Measurements from ENCODE around the gene PSD2.

Gene PSD2

DNA sequence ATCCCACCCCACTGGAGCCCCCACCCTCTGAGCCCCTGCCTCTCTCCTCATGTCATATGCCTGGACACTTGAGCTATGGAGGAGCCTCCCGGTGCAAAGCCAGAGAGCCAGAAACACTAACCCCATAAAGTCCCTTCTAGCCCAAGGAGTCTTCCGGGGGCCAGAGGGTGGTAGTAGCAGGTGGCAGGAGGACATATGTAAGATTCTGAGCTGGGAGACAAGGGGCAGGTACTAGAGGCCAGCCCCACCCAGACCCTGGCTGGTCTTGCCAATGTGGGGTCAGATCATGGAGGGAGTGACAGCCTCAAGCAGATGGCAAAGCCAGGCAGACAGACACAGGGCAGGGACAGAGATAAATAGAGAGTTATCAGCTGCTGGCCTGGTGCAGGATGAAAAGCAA, 63.4 kb downstream of the PSD2 start:
- no peak for DNase-seq

DNA sequence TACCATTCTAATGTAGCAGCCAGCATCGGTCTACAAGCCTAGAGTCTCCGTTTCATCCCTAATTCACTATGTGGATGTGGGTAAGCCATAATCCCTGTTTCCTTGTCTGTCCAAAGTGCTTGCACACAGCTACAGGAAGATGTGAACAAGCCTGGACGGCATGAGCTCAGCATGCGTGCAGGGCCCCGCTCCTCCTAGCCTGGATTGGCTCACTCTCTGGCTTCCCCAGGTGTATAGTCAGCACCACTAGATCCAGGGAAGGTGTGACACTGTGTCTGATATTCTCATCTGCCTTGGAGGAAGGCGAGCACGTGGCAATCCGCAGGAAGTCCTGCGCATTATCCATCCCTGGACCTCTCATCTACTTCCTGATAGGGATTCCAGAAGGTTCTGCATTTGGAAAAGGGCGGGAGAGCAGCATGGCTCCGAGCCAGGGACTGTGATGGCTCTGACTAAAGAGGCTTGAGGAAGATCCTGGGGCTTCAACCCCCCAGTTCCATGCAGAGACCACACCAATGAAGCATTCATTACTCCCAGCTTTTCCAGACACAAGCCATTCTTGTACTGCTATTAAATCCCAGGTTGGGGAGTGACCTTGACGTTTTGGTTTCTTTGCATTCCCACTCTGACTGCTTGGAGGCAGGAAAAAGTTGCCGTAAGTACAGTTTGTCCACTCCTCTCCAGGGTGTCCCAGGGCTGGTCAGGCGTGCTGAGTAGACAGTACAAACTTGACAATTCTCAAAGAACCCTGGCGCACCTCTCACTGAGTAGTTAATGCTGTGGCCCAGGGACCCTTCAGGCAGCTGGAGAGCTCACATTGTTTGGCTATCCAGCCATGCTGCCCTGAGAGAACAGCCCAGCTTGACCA, 65.6 kb downstream of the PSD2 start:
- no peak for DNase-seq

GRCh38 chr5:139861889-139862207, 66.2 kb downstream of the PSD2 start:
- no peak for DNase-seq

DNA sequence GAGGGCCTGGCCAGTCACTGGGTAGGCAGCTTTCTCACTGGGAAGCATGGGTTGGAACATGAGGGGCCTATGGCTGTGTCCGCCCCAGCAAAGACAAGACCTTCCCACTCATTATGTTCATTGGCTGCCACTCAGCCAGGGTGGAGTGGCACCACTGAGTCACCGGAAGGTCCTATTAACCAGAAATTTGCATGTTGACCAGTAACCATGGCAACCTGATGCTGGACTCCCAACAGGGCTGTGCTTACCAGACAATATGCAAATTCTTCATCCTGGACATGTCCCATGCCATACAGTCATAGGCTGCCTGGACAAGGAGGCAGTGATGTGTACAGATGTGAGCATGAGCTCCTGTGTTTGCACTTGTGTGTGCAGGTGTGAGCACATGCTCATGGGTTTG, 66.7 kb downstream of the PSD2 start:
- no peak for DNase-seq

GRCh38 chr5:139862803-139863202, 67.2 kb downstream of the PSD2 start:
- no peak for DNase-seq

GRCh38 chr5:139863361-139863760, 67.8 kb downstream of the PSD2 start:
- DNase-seq = no peak

DNA sequence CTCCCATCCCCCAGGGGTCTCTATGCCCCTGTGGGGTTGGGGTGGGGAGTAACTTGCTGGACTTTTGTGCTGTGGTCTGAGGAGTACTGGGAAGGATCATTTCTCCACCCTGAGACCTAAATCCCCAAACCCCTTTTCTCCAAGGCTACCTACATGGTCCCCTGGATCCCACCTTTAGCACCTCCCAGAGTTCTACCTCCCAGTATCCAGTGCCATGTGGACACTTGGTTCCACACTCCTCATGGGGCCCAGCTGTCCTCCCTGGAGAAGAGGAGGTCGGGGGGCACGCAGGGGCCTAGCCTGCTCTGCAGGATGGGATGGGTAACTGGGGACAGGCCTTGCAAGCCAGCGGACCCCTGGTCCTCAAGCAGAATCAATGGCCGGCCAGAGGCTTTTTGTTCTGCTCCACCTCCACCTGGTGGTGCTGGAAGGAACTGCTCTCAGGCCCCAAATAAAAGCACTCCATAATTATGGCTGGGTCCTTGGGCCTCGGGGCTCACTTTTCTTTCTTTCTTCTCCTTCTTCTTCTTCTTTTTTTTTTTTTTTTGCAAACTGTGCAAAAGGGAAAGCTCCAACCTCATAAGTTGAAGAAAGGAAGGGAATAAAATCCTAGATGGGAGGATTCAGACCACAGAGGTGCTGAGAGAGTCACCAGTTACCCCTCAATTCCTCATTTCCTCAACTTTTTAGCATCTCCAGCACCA, 68.4 kb downstream of the PSD2 start:
- DNase-seq = peak; percentile 65

- DNase-seq = no peak
Measured at GRCh38 chr5:139864716-139865483, 69.3 kb downstream of the PSD2 start.

DNA sequence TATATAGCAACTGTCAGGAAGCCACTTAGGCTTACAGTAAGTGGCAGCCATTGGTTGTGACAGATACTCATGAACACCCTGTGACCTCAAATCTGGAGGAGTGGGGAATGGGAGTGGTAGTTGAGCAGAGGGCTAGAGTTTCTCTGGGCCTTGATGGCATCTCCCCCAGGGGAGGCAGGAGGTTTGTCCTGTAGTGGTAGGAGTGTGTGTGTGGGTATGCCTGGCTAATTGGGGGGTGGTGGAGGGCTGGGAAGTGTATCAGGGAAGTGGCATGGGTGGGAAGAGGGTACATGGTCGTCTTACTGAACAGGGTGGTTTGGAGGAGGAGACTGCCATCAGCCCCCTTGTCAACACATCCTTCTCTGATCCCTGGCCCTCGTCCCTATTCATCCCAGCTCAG, 71.5 kb downstream of the PSD2 start:
- DNase-seq = no peak

DNA sequence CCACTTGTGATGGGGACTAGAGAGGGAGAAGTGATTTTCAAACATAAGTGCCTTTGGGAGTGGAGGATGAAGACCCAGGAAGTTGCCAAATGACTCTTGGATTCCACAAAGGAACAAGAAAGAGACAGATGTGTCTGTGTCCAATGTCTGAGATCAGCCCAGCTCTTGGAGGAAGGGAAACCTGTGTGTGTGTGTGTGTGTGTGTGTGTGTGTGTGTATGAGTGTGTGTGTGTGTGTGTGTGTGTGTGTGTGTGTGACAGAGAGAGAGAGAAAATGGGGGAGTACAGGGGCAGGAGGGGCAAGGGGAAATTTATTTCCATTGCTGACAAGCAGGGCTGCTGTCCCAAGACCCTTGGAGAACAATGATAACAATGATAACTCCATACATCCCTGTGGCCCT, 72.0 kb downstream of the PSD2 start:
- no peak for DNase-seq

DNA sequence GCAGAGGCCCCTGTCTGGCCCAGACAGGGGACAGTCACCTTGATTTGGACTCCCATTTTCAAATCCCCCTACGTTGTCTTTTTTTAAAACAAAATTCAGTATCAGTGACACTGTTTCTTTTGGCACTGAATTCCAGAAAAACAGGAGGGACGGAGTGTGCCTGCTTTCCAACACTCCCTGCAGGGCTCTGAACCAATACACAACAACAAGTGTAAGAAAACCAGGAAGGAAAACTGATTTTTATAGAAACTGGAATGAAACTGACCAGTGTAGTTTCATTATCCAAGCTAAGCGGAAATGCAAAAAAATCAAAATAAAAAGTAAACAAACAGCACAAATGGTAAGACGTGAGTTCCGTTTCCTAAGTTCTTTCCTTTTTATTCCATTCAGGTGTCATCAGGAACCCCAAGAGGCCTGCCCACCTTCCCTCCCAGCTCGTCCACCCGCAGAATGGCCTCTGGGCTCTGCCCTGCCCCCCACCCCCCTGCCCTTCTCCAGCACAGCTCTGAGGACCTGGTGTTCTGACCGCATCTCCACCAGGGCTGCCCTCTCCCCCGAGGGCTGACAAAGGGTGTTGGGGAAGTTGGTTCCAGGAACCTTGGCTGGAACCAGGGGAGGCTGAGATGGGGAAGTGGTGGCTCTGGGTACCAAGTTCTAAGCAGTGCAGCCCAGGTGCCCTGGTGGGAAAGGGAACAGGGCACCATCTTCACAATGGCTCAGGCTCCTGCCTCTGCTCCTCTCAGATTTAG, 73.6 kb downstream of the PSD2 start:
- no peak for DNase-seq

DNA sequence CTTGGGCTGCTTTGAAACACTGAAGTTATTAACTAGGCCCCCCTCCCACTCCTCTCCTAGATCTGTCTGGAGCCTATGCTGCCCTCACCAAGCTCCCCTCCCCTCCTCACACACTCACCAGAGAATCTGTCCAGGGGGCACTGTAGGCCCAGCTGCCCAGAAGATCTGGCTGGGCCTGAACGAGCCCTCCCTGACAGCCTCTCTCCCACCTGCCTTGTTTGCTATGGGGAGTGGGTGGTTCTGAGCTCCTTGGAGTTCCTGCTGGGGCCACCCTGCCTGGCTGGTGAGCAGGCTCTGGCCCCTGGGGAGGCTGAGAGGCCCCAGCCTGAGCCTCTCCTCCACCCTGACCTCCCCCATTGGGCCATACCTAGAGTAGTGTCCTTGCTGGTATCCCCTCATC, 75.1 kb downstream of the PSD2 start:
- no peak for DNase-seq

DNA sequence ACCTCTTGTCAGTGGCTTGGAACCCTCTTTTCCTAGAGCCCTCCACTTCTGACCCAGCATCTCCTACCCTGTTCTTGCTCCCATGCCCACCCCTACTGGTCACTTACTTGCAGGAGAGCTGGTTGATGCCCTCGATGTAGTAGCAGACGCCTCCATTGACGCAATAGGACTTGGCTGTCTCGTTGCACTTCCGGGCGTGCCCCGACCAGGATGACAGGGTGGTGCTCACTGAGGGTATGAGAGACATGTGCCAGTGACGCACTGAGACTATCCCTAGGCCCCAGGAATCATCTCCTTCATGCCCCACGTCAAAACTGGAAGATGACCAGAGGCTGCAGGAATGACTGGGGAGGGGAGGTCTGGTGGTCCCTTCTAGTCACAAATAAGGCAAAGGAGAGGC, 76.0 kb downstream of the PSD2 start:
- DNase-seq = no peak

- no peak for DNase-seq
Measured at GRCh38 chr5:139872052-139872766, 76.6 kb downstream of the PSD2 start.

GRCh38 chr5:139872851-139873794, 77.5 kb downstream of the PSD2 start:
- DNase-seq = no peak

DNA sequence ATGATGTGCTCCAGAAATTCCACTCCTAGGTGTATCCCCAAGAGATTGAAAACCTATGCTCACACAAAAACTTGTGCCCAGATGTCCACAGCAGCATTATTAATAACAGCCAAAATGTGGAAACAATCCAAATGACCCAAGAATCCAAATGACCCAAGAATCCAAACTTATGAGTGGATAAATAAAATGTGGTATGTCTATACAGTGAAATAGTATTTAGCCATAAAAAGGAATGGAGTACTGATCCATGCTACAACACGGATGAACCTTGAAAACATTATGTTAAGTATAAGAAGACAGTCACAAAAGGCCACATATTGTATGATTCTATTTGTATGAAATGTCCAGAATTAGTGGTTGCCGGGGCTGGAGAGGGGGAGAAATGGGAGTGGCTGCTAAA, 80.3 kb downstream of the PSD2 start:
- no peak for DNase-seq

- DNase-seq = no peak
Measured at GRCh38 chr5:139877129-139877597, 81.6 kb downstream of the PSD2 start.

GRCh38 chr5:139878093-139878492, 82.5 kb downstream of the PSD2 start:
- DNase-seq = no peak

GRCh38 chr5:139880416-139881142, 85.0 kb downstream of the PSD2 start:
- DNase-seq = no peak

DNA sequence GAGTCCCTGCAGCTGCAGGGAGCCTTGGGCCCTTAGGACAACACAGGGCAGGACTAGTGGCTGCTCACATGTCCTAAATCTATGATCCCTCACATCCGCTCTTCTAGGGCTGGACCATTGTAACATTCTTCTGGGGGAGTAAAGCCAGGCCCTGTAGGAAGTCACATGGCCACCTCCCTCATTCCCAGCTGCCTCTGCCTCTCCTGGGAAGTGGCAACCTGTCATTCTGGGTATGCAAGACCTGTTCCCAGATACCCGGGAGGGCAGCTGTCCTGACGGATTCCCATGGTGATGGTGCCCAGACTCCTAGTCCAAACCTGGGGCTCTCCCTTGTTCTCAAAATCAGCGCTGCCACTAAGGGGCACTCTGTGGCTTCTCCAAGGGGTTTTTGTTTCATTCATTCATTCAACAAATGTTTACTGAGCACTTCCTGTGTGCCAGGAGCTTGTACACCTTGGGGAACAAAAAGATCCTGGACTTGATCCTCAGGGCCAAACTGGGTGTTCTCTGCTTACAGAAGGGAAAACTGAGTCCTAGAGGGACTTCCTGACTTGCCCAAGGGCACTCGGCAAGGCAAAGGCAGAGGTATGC, 85.6 kb downstream of the PSD2 start:
- no peak for DNase-seq

All from CD4-positive, alpha-beta T cell treated with Interleukin-17A for 4 hours (primary cell).